Peyer's patch (tissue), 4 donors: ENCODE data around the gene BPIFB1.

ENCODE experiments used
- POLR2A ChIP-seq, 2 donors: fragments of 450-650 bp; IDR thresholded peaks; one replicate each; pipeline ENCODE4 v1.5.1; 2017; ENCODE audit warnings: antibody characterized with exemption in 2 of 2, mild to moderate bottlenecking in 2 of 2, moderate library complexity in 2 of 2
- TF ChIP-seq, protein P1 (sequence below), 6 experiments: fragments of 450-650 bp in 4 of 6; fragments of 200-600 bp in 2 of 6; sonication (generic) in 1 of 6; IDR thresholded peaks; one replicate each; pipeline ENCODE4 v1.5.1; 2017 to 2019; ENCODE audit warnings: antibody characterized with exemption in 6 of 6, mild to moderate bottlenecking in 3 of 6, moderate library complexity in 1 of 6

- TF ChIP-seq, protein P1, sequence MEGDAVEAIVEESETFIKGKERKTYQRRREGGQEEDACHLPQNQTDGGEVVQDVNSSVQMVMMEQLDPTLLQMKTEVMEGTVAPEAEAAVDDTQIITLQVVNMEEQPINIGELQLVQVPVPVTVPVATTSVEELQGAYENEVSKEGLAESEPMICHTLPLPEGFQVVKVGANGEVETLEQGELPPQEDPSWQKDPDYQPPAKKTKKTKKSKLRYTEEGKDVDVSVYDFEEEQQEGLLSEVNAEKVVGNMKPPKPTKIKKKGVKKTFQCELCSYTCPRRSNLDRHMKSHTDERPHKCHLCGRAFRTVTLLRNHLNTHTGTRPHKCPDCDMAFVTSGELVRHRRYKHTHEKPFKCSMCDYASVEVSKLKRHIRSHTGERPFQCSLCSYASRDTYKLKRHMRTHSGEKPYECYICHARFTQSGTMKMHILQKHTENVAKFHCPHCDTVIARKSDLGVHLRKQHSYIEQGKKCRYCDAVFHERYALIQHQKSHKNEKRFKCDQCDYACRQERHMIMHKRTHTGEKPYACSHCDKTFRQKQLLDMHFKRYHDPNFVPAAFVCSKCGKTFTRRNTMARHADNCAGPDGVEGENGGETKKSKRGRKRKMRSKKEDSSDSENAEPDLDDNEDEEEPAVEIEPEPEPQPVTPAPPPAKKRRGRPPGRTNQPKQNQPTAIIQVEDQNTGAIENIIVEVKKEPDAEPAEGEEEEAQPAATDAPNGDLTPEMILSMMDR (IDR thresholded peaks at IDR 0.05) = no peak
- TF ChIP-seq POLR2A (IDR thresholded peaks at IDR 0.05) = no peak
Observed at GRCh38 chr20:33312583-33312982, 29.6 kb downstream of the BPIFB1 start.
